SK-N-SH treated with all-trans-retinoic acid at 6 μM for 48 hours (cell line): ENCODE results near the gene ICA1.
"Not testable (repeated sequence)": the region's sequence is repeated elsewhere in the genome, so short reads cannot be mapped to it uniquely, and the experiment has no call there.

ENCODE experiments used
- ARNTL ChIP-seq: fragments of 450-650 bp; formaldehyde crosslinking; IDR thresholded peaks from 2 replicates; pipeline ENCODE4 v1.5.0; 2020; ENCODE audit warnings: low read depth, mild to moderate bottlenecking, moderate library complexity, borderline replicate concordance
- BACH2 ChIP-seq: fragments of 250-450 bp; sonication (Bioruptor Pico); IDR thresholded peaks from 2 replicates; pipeline ENCODE4 v1.9.0; 2021; ENCODE audit warnings: mild to moderate bottlenecking, borderline replicate concordance
- CSDC2 ChIP-seq: fragments of 250-450 bp; sonication (Bioruptor Pico); IDR thresholded peaks from 2 replicates; pipeline ENCODE4 v1.5.0; 2020; ENCODE audit warnings: mild to moderate bottlenecking, moderate library complexity
- OSR1 ChIP-seq: fragments of 250-450 bp; sonication (Bioruptor Pico); IDR thresholded peaks from 2 replicates; pipeline ENCODE4 v1.8.0; 2022; ENCODE audit warnings: moderate library complexity, mild to moderate bottlenecking, inconsistent platforms
- PATZ1 ChIP-seq: fragments of 250-450 bp; sonication (Bioruptor Pico); IDR thresholded peaks from 2 replicates; pipeline ENCODE4 v1.8.0; 2020; ENCODE audit warnings: mild to moderate bottlenecking, moderate library complexity, borderline replicate concordance
- RARB ChIP-seq: fragments of 250-450 bp; sonication (Bioruptor Pico); IDR thresholded peaks from 2 replicates; pipeline ENCODE4 v1.8.0; 2021; ENCODE audit warnings: mild to moderate bottlenecking, moderate library complexity
- TCF4 ChIP-seq: fragments of 250-450 bp; sonication (Bioruptor Pico); IDR thresholded peaks from 2 replicates; pipeline ENCODE4 v1.8.0; 2021; ENCODE audit warnings: mild to moderate bottlenecking, moderate library complexity, borderline replicate concordance
- TOX ChIP-seq: fragments of 250-450 bp; sonication (Bioruptor Pico); IDR thresholded peaks from 2 replicates; pipeline ENCODE4 v1.8.0; 2021; ENCODE audit warnings: mild to moderate bottlenecking, moderate library complexity, borderline replicate concordance
- ZC3H10 ChIP-seq: fragments of 250-450 bp; sonication (Bioruptor Pico); IDR thresholded peaks from 2 replicates; pipeline ENCODE4 v1.5.1; 2021; ENCODE audit warnings: mild to moderate bottlenecking, moderate library complexity
- ZFP30 ChIP-seq: fragments of 450-650 bp; formaldehyde crosslinking; IDR thresholded peaks from 2 replicates; pipeline ENCODE4 v1.5.0; 2022; ENCODE audit warnings: mild to moderate bottlenecking, moderate library complexity
- ZNF565 ChIP-seq: fragments of 450-650 bp; formaldehyde crosslinking; conservative IDR thresholded peaks from 2 replicates; pipeline ENCODE4 v1.5.0; 2020; ENCODE audit warnings: low read depth, mild to moderate bottlenecking, moderate library complexity
- TF ChIP-seq, protein P1 (sequence below): fragments of 250-450 bp; sonication (Bioruptor Pico); IDR thresholded peaks from 2 replicates; pipeline ENCODE4 v1.8.0; 2021; ENCODE audit warnings: low read depth, mild to moderate bottlenecking, moderate library complexity, borderline replicate concordance

DNA sequence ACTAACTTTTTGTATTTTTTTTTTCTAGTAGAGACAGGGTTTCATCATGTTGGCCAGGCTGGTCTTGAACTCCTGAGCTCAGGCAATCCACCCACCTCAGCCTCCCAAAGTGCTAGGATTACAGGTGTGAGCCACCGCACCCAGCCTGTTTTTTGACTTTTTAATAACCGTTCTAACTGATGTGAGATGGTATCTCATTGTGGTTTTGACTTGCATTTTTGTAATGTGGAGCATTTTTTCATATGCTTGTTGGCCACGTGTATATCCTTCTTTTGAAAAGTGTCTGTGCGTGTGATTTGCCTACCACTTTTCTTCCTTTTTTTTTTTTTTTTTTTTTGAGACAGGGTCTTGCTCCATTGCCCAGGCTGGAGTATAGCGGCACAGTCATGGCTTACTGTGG, 198.7 kb downstream of the ICA1 start:
- not testable (repeated sequence) for TF ChIP-seq OSR1 (CRISPR knock-in tag); RARB (CRISPR knock-in tag); ZC3H10 (CRISPR knock-in tag); ARNTL; PATZ1 (CRISPR knock-in tag); ZNF565 (CRISPR knock-in tag); CSDC2; BACH2; TOX; TCF4 (CRISPR knock-in tag); ZFP30
- TF ChIP-seq, protein P1, sequence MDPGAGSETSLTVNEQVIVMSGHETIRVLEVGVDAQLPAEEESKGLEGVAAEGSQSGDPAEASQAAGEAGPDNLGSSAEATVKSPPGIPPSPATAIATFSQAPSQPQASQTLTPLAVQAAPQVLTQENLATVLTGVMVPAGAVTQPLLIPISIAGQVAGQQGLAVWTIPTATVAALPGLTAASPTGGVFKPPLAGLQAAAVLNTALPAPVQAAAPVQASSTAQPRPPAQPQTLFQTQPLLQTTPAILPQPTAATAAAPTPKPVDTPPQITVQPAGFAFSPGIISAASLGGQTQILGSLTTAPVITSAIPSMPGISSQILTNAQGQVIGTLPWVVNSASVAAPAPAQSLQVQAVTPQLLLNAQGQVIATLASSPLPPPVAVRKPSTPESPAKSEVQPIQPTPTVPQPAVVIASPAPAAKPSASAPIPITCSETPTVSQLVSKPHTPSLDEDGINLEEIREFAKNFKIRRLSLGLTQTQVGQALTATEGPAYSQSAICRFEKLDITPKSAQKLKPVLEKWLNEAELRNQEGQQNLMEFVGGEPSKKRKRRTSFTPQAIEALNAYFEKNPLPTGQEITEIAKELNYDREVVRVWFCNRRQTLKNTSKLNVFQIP (CRISPR knock-in tag): not testable (repeated sequence)
